HG03097 (cell line): ENCODE data around the gene PITPNM3.

Experiments
- ATAC-seq: cut with Tn5 transposase; IDR thresholded peaks from one replicate; pipeline ENCODE4 v1.9.1; 2021; ENCODE audit not compliant: unreplicated experiment, low FRiP score

The PITPNM3 gene

DNA sequence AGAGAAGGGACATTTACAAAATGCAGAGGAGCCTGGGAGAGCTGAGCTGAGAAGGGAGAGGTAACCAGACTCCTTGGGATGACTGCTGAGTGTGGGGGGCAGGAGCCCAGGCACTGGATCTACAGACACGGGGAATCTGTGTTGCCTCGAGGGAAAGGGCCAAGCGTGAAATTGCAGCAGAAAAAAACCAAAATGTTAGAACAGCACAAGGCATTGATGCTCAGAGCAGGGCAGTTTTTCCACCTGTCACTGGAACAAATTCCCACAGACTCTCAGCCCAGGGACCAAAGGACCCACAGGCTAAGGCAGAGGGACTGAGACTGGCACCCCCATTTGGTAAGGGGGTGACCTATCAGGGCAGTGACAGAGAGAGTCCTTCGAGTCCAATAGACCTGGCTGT lies 2.0 kb downstream of the PITPNM3 start:
- ATAC-seq, result no peak

DNA sequence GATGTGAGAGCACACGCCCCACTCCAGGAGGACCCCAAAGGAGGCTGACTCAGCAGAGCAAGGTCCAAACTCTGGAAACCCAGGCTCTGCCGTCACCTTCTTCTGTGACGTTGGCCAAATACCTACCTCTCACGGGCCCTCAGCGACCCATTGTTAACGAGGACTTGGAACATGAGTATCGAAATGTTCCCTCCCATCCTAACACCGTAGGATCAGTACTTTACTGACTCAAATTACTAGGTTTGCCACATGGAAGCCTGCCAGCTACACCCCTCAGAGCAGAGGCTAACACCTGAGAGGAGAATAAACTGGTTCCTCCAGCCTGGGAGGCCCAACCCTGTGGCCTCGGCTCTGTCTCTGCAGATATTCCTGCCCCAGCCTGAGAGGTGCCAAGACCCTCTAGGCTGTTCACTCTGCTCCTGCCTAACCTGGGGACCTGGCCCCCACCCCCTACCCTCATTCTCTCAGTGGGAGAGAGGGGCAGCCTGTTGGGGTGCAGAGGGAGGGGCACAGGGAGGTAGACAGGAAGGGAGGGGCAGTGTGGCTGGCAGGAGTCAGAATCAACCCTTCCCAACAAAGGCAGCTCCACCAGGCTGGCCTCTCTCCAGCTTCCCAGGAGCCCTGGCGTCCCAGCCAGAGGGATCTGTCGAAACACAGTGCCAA lies 4.4 kb downstream of the PITPNM3 start:
- no peak for ATAC-seq

DNA sequence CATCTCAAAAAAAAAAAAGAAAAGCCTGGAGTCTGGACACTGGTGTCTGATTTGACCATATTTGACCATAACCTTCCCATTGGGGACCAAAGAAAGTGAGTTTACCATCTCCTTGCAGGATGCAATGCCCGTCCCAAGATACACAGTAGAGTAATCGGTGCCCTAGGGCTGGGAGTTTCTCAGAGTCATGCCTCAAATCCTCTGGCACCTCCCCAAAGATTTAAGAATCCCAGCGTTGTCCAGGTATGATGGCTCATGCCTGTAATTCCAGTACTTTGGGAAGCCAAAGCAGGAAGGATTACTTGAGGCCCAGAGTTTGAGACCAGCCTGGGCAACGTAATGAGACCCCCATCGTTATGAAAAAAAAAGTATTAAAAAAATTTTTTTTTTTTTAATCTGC lies 5.0 kb downstream of the PITPNM3 start:
- no peak for ATAC-seq

DNA sequence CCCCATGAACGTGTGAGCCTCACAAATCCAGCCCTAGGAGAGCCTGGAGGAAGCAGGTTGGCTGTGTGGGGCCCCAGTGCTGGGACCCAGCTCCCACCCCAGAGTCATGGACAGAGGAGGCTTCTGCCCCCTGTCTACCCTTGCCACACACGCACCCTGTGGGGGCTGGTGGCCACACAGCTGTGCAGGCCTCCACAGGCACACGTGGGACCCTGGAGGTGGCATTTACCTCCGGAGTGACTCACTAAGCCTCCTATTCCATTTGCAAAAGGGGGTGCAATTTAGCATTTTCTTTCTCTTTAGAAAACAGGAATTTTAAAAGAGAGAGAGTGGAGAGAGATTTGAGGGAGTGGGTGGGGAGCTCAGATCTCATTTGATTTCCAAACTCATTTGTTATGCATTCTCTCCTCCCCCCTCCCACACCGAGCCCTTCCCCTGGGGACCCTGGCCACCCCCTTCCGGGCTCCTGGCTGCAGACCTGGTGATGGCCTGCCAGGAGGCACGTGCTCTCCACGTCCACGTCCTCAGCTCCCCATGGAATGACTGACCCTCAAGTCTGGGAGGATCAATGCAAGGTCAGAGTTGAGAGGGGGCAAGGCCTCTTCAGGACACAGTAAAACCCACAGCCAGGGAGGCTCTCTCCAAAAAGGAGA lies 6.8 kb downstream of the PITPNM3 start:
- ATAC-seq, result no peak

DNA sequence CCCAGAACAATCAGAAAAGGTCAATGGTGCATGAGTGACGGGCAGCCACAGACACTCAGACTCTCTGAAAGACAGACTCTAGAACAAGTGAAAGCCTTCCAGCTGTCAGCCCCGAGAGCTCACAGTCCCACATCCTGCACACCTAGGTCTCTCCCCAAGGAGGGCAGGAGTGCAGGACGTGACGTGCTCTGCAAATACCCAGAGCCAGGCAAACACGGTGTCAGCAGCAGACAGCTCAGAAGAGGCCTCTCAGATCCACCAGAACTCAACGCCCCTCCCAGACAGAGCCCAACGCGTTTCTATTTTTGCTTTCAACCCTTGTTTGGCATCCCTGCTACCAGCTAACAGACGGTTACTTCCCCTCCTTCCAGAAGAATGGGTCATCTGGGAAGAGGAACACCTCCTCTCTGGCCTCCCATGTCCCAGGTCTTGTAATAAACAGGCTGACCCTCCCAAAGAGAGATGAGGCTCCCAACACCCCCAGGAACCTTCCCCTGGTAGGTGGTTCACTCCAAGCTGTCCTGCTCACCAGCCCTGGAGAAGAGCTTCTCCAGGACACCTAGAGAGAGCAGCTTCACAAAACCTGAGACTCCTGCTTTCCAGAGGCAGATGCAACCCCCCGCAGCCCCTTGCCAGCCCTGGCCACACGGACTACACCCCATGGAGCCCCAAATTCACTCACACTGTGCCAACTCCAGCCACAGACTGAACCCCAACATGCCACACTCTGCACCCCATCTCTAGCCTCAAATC lies 7.6 kb downstream of the PITPNM3 start:
- no peak for ATAC-seq

DNA sequence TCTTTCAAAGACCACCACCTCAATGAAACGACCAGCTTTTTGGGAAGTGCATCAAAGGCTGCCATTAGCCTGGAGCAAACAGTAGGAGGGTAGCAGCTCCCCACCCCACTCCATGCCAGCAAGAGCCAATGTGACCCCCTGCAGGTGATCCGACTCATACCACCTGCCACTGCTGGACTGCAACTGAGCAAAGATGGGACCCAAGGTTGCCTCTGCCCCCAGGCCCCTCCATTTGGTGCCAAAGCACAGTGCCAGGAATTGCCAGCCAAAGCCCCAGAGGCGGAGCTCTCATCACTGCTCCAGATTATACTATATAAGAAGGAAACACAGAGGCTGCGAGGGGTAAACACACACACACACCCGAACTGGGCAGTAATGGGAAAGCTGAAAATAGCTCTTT lies 8.3 kb downstream of the PITPNM3 start:
- ATAC-seq, result no peak

DNA sequence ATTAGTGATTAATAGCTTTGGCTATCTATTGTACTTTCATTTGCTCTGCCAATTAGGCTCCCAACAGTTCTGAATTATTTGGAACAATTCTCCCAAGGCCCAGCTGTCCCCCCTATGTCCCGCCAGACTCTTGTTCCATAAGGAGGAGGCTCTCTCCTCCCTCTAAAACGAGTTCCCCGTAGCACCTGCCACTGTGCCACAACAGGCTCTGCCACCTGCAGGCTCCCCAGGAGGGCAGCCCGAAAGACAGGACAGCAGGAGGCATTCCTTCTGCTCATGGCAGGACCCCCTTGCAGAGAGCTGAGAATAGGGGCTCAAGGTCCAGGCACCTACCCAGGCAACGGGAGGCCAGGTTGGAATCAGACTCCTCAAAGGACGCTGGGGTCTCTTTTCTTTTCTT lies 9.0 kb downstream of the PITPNM3 start:
- ATAC-seq, result no peak

DNA sequence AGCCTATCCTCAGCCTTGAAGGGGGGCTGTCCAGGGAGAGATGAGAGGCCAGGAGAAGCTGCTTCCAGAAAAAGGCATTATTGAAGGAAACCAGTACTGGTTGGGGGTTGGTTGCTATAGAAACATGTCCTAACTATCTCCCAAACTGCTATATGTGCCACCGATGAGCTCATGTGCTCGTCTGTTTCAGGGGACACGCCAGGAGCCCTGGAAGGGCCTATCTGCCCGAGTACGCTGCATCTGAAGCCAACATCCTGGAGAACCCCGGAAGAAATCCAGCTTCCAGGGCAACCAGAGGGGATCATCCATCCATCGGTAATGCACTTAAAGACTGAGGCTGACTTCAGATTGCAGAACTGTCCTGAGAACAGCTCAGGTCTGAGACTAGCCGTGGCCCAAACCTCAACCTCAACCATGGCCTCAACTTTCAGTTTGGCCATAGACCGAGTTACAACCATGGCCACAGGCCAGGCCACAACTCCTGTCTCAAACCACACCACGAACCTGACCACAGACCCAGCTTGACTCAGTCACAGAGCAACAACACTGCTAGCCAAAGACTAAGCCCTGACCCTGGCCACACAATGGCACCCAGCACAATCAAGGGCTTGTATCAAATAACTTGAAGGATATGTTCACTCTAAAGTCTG lies 10.2 kb downstream of the PITPNM3 start:
- ATAC-seq, result no peak

DNA sequence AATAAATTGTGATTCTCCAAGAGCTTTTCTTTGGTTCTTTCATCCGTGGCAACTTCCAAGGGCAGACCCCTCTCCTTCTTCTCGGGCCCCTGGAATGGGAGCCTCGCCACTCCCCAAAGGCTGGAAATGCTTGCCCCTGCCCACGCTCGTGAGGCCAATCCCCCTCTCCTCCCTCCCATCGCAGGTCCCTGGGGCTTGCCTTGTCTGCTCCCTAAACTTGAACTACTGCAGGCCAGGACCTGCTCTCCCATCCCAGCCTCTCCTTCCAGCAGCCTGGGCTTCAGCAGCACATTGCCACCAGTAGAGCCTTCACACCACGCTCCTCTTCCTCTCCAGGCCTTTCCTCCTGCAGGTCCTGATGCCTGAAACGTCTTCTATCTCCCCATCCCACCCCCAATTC lies 11.1 kb downstream of the PITPNM3 start:
- no peak for ATAC-seq

DNA sequence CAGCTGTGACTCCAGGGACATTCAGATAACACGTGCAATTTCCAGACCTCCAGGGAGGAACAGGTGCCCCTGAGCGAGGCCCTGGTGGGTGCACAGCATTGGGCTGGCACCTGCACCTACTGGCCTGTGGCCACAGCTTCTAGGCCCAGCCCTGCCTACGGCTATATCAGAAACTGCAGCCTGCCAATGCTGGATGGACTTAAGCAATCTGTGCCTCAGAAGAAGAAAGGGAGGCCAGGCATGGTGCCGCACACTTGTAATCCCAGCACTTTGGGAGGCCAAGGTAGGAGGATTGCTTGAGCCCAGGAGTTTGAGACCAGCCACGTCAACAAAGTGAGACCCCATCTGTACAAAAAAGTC lies 12.4 kb downstream of the PITPNM3 start:
- no peak for ATAC-seq

DNA sequence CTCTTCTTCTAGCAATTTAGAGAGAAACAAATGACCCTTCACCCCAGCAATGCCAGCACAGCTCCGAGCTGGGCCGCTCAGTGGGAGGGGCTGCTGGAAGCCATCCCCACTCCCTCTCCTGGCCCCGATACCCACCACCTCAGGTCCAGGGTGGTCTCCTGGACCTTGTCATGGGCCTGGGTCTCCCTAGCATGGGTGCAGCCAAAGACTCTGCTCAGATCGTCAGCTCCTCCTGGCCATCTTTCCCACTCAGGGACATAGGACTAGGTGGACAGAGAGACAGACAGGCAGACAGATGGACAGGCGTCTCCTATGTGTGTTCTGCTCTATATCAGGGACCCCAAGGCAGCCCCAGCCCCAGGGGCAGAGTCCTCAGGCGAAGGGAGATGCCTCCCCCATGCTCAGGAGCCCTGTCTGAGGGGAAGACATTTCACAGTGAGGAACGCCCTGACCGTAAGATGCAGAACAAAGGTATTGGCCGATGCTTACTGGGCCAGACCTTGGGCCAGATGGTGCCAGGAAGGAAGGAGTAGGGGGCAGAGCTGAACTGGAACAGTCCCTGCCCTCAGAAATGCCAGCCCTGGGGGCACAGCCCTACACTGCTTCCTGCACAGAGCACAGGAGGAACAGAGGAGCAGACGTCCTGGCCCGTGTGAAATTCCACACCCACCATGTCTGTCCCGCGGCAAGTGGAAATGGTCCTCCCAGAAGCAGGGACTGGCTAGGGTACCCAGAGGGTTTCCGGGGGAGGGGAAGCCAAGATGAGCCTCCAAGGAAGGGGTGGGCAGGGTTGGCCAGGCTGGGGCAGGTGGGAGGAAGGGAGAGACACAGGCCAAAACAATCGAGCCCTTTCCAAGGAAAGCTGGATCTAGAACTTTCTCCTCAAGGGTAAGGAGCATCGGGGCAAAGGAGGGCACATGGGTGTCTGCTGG lies 13.0 kb downstream of the PITPNM3 start:
- ATAC-seq, result no peak

DNA sequence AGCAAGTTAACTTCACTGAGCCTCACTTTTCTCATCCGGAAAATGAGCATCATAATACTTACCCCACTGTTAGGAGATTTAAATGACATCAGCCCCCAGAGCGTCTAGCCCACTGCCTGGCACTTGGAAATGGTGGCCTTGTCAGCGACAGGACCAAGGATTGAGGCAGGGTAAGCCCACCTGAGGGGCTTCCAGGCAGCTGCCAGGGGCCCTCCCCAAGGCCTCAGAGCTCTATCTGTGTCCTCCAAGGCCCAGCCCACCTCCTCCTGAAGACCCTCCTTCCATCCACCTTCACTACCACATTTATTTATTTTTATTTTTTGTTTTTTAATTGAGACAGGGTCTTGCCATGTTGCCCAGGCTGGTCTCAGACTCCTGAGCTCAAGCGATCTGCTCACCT lies 13.8 kb downstream of the PITPNM3 start:
- ATAC-seq, result no peak

DNA sequence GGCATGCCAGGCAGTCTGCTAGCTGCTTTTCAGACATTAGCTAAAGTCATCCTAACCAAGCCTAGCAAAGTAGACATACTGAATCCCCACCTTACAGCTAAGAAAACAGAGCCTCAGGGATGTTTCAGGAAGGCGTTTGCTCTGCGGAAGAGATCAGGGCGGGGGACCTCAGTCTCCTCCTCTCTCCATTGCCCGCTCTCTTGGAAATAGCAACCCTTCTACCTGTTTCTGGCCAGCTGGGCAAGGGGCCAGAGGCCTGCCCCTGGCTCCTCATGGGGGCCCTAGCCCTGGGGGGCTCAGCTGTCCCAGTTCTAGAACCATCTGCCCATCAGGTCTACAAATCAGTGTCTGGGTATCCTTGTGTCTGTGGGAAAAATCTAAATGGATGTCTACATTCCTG lies 14.5 kb downstream of the PITPNM3 start:
- ATAC-seq, result no peak

DNA sequence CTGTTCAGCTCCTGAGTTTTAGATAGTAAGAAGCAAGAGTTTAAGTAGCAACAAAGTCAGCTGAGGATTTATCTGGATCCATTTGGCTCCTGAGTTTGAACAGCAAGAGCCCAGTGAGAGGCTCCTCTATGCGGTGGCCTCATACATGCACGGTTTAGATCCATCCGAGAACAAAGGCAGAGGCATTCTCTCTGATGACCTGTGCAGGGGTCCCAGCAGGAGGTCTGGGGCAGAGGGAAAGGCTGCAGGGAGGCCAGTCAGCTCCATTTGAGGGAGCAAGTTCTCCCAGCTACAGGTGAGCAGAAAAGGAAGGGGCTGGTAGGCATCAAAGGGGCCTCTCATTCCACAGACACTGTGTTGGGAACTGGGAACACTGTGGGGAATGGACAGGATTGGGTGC lies 16.5 kb downstream of the PITPNM3 start:
- no peak for ATAC-seq

DNA sequence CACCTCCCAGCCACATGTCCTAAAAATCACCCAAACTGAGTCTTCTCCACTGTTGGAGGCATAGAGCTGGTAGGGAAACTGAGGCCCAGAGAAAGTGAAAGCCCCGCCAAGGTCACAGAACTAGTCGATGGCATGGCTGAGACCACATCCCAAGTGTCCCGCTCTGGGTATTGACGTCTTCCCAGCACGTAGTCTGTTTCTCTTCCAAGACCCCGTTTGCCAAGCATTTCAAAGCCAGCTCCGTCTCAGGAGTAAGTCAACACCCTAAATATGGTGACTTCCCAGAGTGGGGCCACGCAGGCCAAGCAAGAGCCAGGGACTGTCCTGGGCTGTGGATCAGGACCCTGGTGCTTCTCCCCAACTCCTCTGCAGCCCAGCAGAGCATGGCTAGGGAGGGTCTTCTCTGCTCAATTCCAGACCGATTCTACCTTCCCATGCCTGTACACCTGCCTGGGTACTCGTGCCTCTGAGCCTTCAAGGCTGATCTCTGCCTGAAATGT lies 19.7 kb downstream of the PITPNM3 start:
- ATAC-seq, result no peak

DNA sequence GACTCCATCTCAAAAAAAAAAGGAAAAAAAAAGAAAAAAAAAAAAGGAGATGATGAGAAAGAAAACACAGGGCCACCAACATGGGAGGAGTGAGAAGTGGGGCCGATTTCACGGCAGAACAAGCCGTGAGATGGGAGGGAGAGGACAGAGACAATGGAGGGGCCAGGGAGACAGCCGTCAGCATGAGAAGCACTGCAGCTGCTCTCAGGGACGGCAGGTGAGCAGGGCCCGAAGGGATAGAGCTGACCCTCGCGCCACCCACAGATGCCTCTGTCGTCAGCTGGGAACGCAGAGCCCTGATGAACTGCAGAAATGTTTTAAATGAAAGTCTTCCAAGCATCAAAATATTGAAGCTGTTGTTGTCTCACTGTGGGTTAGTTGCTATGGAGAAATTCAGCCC lies 20.3 kb downstream of the PITPNM3 start:
- no peak for ATAC-seq

DNA sequence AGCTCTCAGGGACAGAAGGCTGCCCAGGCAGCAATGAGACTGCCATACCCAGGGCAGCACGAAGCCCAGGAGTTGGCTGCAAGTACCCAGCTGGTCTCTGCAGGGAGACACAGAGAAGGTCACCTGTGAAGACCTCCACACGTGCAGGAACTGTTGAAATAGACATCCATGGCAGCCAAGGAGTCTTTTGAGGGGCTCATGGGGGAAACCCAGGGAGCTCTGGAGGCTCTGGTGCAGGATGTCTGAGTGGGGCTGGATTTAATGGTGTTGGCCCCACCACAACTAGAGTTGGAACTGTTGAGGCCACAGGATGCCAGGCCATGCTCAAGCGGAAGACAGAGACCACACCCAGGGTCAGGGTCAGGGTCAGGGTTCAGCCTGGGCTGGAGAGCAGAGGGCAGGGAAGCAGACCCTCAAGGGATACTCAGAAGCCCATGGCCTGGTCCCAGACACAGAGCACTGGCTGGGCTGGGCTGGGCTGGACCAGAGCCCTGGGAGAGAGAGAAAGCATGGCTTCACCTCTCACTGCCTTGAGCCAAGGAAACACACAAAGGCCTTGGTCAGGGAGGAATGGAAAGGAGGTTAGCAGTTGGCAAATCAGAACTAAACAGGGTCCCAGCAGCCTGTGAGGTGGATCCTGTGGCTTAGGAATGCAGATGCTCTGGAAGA lies 21.4 kb downstream of the PITPNM3 start:
- no peak for ATAC-seq

DNA sequence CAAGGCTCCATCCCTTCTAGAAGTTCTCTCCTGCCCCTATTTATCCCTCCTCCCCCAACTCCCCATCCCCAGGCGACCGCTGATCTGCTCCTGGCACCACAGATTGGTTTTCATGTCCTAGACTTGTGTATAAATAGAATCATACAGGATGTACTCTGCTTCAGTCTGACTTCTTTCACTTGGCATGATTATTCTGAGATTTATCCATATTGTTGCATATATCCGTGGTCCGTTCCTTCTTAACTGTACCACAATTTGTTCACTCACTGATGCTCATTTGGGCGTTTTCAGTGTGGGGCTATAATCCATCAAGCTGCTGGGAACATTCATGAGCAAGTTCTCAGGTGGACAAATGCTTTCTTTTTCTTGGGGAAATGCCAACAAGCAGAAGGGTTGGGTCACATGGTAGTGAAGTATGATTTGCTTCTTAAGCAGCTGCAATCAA lies 23.9 kb downstream of the PITPNM3 start:
- no peak for ATAC-seq

DNA sequence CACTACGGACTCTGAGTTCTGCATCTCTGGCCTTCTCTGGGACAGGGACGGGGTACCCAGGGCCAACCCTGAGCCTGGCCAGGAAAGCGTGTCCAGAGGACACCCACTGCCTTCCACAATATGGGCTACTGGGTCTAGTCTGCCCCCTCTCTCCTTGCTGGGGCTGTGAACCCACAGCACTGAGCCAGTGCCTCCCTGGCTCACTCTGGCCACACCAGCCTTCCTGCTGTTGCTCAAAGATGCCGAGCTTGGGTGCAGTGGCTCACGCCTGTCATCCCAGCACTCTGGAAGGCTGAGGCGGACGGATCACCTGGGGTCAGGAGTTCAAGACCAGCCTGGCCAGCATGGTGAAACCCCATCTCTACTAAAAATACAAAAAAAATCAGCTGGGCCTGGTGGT lies 24.8 kb downstream of the PITPNM3 start:
- no peak for ATAC-seq
